ENCODE measurements around the gene CWC15.

DNA sequence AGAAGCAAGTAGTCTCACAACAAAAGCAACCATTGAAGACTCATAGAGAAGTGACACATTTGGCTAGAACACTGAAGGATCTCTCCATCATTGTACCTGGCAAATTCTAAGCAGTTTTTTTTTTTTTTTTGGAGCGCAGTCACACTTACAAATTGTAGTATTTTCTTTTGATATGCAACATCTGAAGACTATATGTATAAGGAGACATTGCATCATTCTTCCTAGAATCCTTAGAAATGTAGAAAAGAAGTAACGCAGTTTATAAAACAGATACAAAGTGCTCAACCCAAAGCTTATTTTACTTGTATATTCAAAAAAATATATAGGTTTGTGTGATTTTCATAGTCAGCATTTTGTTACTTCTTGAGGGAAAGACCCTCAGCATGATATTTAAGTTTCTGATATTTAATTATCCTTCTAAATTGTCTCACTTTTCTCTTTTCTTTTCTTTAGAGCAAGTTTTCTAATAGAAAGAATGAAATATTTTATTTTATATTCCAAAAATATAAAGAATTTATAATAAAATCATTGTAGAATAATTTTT lies 20.1 kb upstream of the CWC15 start:
- TF ChIP-seq CTCF (IDR thresholded peaks at IDR 0.05): no peak
- no peak for TF ChIP-seq POLR2A (IDR thresholded peaks at IDR 0.05)

All from body of pancreas (tissue), 4 donors.